SU-DHL-6 (cell line): ENCODE measurements around the gene USF1.
A peak's percentile ranks its signal among the peaks of the same experiment; 100 is the strongest.

ENCODE experiments used
- H2AFZ ChIP-seq: fragments of 200-600 bp; sonication (generic); 2 replicates; pipeline ENCODE4 v1.6.1; 2014; ENCODE audit warnings: low read depth, mild to moderate bottlenecking, moderate library complexity, mixed read lengths, antibody characterized with exemption, low read length; ENCODE audit not compliant: severe bottlenecking
- H3F3A ChIP-seq: fragments of 200-600 bp; shearing (Covaris generic); 2 replicates; pipeline ENCODE4 v1.6.0; 2016; ENCODE audit warnings: antibody characterized with exemption, mild to moderate bottlenecking; ENCODE audit not compliant: insufficient read depth
- H3K27ac ChIP-seq: fragments of 200-600 bp; sonication (generic); 2 replicates; pipeline ENCODE4 v1.5.1; 2016; ENCODE audit warnings: low read depth, mild to moderate bottlenecking, low read length, moderate library complexity, mixed read lengths
- H3K27me3 ChIP-seq: fragments of 200-600 bp; sonication (generic), shearing (Covaris generic); 2 replicates; pipeline ENCODE4 v1.6.0; 2014; ENCODE audit warnings: mild to moderate bottlenecking, low read length
- H3K36me3 ChIP-seq: fragments of 200-600 bp; sonication (generic); 2 replicates; pipeline ENCODE4 v1.6.1; 2014; ENCODE audit warnings: mild to moderate bottlenecking, low read length, mixed read lengths
- H3K4me2 ChIP-seq: fragments of 300-600, 200-600 bp; shearing (Covaris generic), sonication (generic); 2 replicates; pipeline ENCODE4 v1.6.0; 2014; ENCODE audit warnings: low read length, low read depth, mild to moderate bottlenecking; ENCODE audit not compliant: poor library complexity, severe bottlenecking
- H3K4me3 ChIP-seq: fragments of 200-600 bp; sonication (generic); 2 replicates; pipeline ENCODE4 v1.5.1; 2014; ENCODE audit warnings: antibody characterized with exemption, low read length, mild to moderate bottlenecking, mixed read lengths; ENCODE audit not compliant: insufficient read depth, poor library complexity, severe bottlenecking
- H3K79me2 ChIP-seq: fragments of 200-600 bp; sonication (generic); 2 replicates; pipeline ENCODE4 v1.6.1; 2014; ENCODE audit warnings: mild to moderate bottlenecking, low read length, moderate library complexity; ENCODE audit not compliant: insufficient read depth
- H3K9ac ChIP-seq: fragments of 200-600 bp; sonication (generic); 2 replicates; pipeline ENCODE4 v1.7.0; 2014; ENCODE audit warnings: mild to moderate bottlenecking, low read length
- H3K9me2 ChIP-seq: fragments of 200-600 bp; sonication (generic); replicated peaks from 2 replicates; pipeline ENCODE4 v1.6.1; 2014; ENCODE audit warnings: low read length; ENCODE audit not compliant: insufficient read depth
- H3K9me3 ChIP-seq: fragments of 200-600 bp; sonication (generic); 2 replicates; pipeline ENCODE4 v1.6.1; 2014; ENCODE audit warnings: low read length, mixed read lengths; ENCODE audit not compliant: insufficient read depth
- H4K20me1 ChIP-seq: fragments of 200-600 bp; sonication (generic); 2 replicates; pipeline ENCODE4 v1.6.1; 2014; ENCODE audit warnings: low read depth, mild to moderate bottlenecking, antibody characterized with exemption, low read length, moderate library complexity, mixed read lengths
- EZH2phosphoT487 ChIP-seq: fragments of 200-600 bp; sonication (generic), shearing (Covaris generic); conservative IDR thresholded peaks from 2 replicates; pipeline ENCODE4 v1.6.1; 2018; ENCODE audit warnings: mild to moderate bottlenecking, antibody characterized with exemption, low read length, moderate library complexity, mixed read lengths
- TF ChIP-seq, protein P1 (sequence below): fragments of 200-600 bp; sonication (generic); IDR thresholded peaks from one replicate; pipeline ENCODE4 v1.5.1; 2017; ENCODE audit warnings: antibody characterized with exemption, mild to moderate bottlenecking, low read length, moderate library complexity; ENCODE audit not compliant: insufficient read depth, poor library complexity, severe bottlenecking

Gene USF1

GRCh38 chr1:161013131-161013487, 32.7 kb downstream of the USF1 start:
- H3F3A ChIP-seq, result no peaks in the 10 kb centered on the region
- H2AFZ ChIP-seq, result peak overlapping the region; percentile 20
- 0 out of 2 replicates have a peak overlapping the region, but pooled peaks have one; percentile 39 for H3K27ac ChIP-seq
- peak overlapping the region; percentile 17; the same call in 1 of the 2 replicates for H3K9ac ChIP-seq
- H3K9me2 ChIP-seq, result no peaks in the 10 kb centered on the region
- peak overlapping the region; percentile 47 for H3K4me2 ChIP-seq
- no peak for TF ChIP-seq EZH2phosphoT487
- TF ChIP-seq, protein P1, sequence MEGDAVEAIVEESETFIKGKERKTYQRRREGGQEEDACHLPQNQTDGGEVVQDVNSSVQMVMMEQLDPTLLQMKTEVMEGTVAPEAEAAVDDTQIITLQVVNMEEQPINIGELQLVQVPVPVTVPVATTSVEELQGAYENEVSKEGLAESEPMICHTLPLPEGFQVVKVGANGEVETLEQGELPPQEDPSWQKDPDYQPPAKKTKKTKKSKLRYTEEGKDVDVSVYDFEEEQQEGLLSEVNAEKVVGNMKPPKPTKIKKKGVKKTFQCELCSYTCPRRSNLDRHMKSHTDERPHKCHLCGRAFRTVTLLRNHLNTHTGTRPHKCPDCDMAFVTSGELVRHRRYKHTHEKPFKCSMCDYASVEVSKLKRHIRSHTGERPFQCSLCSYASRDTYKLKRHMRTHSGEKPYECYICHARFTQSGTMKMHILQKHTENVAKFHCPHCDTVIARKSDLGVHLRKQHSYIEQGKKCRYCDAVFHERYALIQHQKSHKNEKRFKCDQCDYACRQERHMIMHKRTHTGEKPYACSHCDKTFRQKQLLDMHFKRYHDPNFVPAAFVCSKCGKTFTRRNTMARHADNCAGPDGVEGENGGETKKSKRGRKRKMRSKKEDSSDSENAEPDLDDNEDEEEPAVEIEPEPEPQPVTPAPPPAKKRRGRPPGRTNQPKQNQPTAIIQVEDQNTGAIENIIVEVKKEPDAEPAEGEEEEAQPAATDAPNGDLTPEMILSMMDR, result no peak
- H3K27me3 ChIP-seq, result no peaks in the 10 kb centered on the region
- H4K20me1 ChIP-seq, result no peaks in the 10 kb centered on the region
- peak overlapping the region; percentile 22 for H3K4me3 ChIP-seq
- no peaks in the 10 kb centered on the region; the same call in 1 of the 2 replicates for H3K79me2 ChIP-seq
- H3K36me3 ChIP-seq, result no peaks in the 10 kb centered on the region
- no peaks in the 10 kb centered on the region for H3K9me3 ChIP-seq

GRCh38 chr1:161012420-161012819, 33.4 kb downstream of the USF1 start:
- no peak overlapping the region for H2AFZ ChIP-seq
- H3K27me3 ChIP-seq, result no peaks in the 10 kb centered on the region
- H3K4me2 ChIP-seq, result no peak overlapping the region
- no peaks in the 10 kb centered on the region; the same call in 1 of the 2 replicates for H3K79me2 ChIP-seq
- no peaks in the 10 kb centered on the region for H3K36me3 ChIP-seq
- H3K9ac ChIP-seq, result no peak overlapping the region
- TF ChIP-seq, protein P1, result no peak
- no peak for TF ChIP-seq EZH2phosphoT487
- H3K27ac ChIP-seq, result no peak overlapping the region
- H3K4me3 ChIP-seq, result no peak overlapping the region
- no peaks in the 10 kb centered on the region for H3F3A ChIP-seq
- no peaks in the 10 kb centered on the region for H4K20me1 ChIP-seq
- H3K9me3 ChIP-seq, result no peaks in the 10 kb centered on the region
- H3K9me2 ChIP-seq, result no peaks in the 10 kb centered on the region

GRCh38 chr1:161009602-161010211, 36.1 kb downstream of the USF1 start:
- H3K79me2 ChIP-seq, result no peaks in the 10 kb centered on the region; the same call in 1 of the 2 replicates

More at GRCh38 chr1:161009602-161010211, 36.1 kb downstream of the USF1 start:
- no peak overlapping the region for H2AFZ ChIP-seq
- H3K27me3 ChIP-seq, result no peaks in the 10 kb centered on the region
- H3K9ac ChIP-seq, result no peak overlapping the region
- no peaks in the 10 kb centered on the region for H3F3A ChIP-seq
- no peaks in the 10 kb centered on the region for H3K9me3 ChIP-seq
- H3K4me3 ChIP-seq, result no peak overlapping the region
- no peak for TF ChIP-seq EZH2phosphoT487
- TF ChIP-seq, protein P1, result no peak
- no peaks in the 10 kb centered on the region for H3K9me2 ChIP-seq
- no peak overlapping the region for H3K27ac ChIP-seq
- H3K4me2 ChIP-seq, result no peak overlapping the region
- H3K36me3 ChIP-seq, result no peaks in the 10 kb centered on the region
- H4K20me1 ChIP-seq, result no peaks in the 10 kb centered on the region
